Smooth muscle cell (in vitro differentiated cells): Measurements from ENCODE around the gene DOCK6. TPM values are rescaled to one million over a fixed set of nuclear protein-coding genes. Genes with fewer than 3 reads are reported as not detected.

Experiments
- DNase-seq: peaks from one replicate; lab custom pipeline; 2025; ENCODE audit not compliant: unreplicated experiment; lab: John Stamatoyannopoulos, UW
- H2AFZ ChIP-seq: fragments of 200-600 bp; sonication (generic); 2 replicates; pipeline ENCODE4 v1.6.0; 2016; ENCODE audit warnings: antibody characterized with exemption, low read depth, mild to moderate bottlenecking
- H3F3A ChIP-seq: fragments of 200-600 bp; sonication (generic); 2 replicates; pipeline ENCODE4 v1.6.0; 2017; ENCODE audit warnings: antibody characterized with exemption, low read depth
- H3K27ac ChIP-seq: fragments of 200-600 bp; sonication (generic); 2 replicates; pipeline ENCODE4 v1.5.1; 2016; ENCODE audit warnings: low read depth, mild to moderate bottlenecking
- H3K27me3 ChIP-seq: fragments of 200-600 bp; sonication (generic); 2 replicates; pipeline ENCODE4 v1.6.1; 2016; ENCODE audit warnings: low read depth, mild to moderate bottlenecking
- H3K36me3 ChIP-seq: fragments of 200-600 bp; sonication (generic); 2 replicates; pipeline ENCODE4 v1.5.1; 2016; ENCODE audit warnings: low read depth
- H3K4me1 ChIP-seq: fragments of 200-600 bp; sonication (generic); 2 replicates; pipeline ENCODE4 v1.5.1; 2016; ENCODE audit warnings: low read depth
- H3K4me2 ChIP-seq: fragments of 200-600 bp; sonication (generic); 2 replicates; pipeline ENCODE4 v1.6.0; 2016; ENCODE audit warnings: mild to moderate bottlenecking
- H3K4me3 ChIP-seq: fragments of 200-600 bp; sonication (generic); 2 replicates; pipeline ENCODE4 v1.5.1; 2016; ENCODE audit warnings: mild to moderate bottlenecking
- H3K79me2 ChIP-seq: fragments of 200-600 bp; sonication (generic); 2 replicates; pipeline ENCODE4 v1.6.0; 2016; ENCODE audit warnings: low read depth, mild to moderate bottlenecking
- H3K9ac ChIP-seq: fragments of 200-600 bp; sonication (generic); 2 replicates; pipeline ENCODE4 v1.6.0; 2016; ENCODE audit warnings: low read depth
- H3K9me3 ChIP-seq: fragments of 200-600 bp; sonication (generic); replicated peaks from 2 replicates; pipeline ENCODE4 v1.5.1; 2016; ENCODE audit warnings: low read depth
- H4K20me1 ChIP-seq: fragments of 200-600 bp; sonication (generic); 2 replicates; pipeline ENCODE4 v1.6.0; 2016; ENCODE audit warnings: low read depth
- WGBS: methylation state at CpG from one replicate; pipeline ENCODE4 v1.1.7; 2016; ENCODE audit warnings: low lambda C conversion rate; 5-methylcytosine and 5-hydroxymethylcytosine counted together
- polyA plus RNA-seq: library from polyadenylated mRNA; unstranded; fragments of >200 nt; fragmentation: Nextera tagmentation; extraction: Ambion mirVana; gene quantifications from 2 replicates; pipeline ENCODE4 v1.2.1, GENCODE V29; 2016
- total RNA-seq: library from RNA; depleted of rRNA; stranded (reverse); fragments of >200 nt; gene quantifications from 2 replicates; pipeline ENCODE4 v1.2.3, GENCODE V29; 2014
- TF ChIP-seq, protein P1 (sequence below): fragments of 200-600 bp; sonication (generic); IDR thresholded peaks from 2 replicates; pipeline ENCODE4 v1.5.1; 2017; ENCODE audit warnings: borderline replicate concordance, mild to moderate bottlenecking, antibody characterized with exemption; ENCODE audit not compliant: insufficient read depth, poor library complexity, severe bottlenecking

The DOCK6 gene
- total and polyA plus RNA-seq, 2 experiments from 2014 or later: 13.8 to 14.8 TPM

DNA sequence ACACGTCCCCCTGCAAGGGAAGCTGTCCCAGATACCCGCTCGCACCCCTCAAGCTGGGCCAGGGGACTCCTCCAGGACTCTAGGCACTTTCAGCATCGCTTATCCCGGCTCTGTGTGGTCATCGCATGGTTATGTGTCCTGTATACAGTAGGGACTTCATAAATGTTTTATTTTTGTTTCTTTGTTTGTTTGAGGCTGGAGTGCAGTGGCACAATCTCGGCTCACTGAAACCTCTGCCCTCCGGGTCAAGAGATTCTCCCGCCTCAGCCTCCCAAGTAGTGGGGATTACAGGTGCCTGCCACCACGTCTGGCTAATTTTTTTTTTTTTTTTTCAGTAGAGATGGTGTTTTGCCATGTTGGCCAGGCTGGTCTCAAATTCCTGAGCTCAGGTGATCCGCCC, 15.4 kb downstream of the DOCK6 start:
- Histone ChIP-seq H3K27me3 (no peaks in the 10 kb centered on the region), H2AFZ (no peak overlapping the region), H3K27ac (no peak overlapping the region), H3K4me1 (no peaks in the 10 kb centered on the region), H3K79me2 (no peaks in the 10 kb centered on the region), H3K4me3 (no peak overlapping the region), H3K9me3 (no peaks in the 10 kb centered on the region), H4K20me1 (no peaks in the 10 kb centered on the region), H3F3A (no peaks in the 10 kb centered on the region), H3K4me2 (no peak overlapping the region), H3K9ac (no peak overlapping the region), H3K36me3 (no peaks in the 10 kb centered on the region)
- TF ChIP-seq, protein P1, sequence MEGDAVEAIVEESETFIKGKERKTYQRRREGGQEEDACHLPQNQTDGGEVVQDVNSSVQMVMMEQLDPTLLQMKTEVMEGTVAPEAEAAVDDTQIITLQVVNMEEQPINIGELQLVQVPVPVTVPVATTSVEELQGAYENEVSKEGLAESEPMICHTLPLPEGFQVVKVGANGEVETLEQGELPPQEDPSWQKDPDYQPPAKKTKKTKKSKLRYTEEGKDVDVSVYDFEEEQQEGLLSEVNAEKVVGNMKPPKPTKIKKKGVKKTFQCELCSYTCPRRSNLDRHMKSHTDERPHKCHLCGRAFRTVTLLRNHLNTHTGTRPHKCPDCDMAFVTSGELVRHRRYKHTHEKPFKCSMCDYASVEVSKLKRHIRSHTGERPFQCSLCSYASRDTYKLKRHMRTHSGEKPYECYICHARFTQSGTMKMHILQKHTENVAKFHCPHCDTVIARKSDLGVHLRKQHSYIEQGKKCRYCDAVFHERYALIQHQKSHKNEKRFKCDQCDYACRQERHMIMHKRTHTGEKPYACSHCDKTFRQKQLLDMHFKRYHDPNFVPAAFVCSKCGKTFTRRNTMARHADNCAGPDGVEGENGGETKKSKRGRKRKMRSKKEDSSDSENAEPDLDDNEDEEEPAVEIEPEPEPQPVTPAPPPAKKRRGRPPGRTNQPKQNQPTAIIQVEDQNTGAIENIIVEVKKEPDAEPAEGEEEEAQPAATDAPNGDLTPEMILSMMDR: no peak
- WGBS: 95% methylated on average over 11 of the region's 11 CpGs
- no peak for DNase-seq

DNA sequence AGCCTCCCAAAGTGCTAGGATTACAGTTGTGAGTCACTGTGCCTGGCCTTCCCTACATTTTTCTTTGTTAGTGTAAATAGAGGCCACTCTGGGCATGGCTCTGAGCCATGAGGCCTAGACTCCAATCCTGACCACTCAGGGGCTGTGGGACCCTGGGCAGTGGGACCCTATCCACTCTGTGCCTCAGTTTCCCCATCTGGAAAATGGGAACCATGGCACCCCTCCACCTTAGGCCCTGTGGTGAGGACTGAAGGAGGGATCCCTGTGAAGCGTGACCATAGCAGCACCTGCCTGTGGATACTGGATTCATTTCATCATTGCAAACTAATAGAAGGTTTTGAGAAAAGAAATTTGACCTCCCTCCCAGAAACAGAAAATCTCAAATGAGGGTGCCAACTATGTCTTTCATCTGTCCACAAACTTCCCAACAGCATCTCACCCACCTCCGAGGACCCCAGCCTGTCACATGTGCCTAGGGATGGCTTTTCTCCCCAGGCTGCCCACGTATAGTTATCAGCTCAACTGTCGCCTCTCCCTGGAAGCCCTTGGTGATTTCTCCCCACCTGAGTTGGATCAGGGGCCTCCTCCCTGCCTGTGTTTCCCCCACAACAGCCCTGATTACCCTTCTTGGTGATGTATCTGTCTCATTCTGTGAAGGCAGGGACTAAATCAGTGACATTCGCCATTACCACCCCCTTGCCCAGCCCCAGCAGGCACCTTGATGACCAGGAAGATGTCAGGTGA, 17.3 kb downstream of the DOCK6 start:
- Histone ChIP-seq H3K9ac (no peak overlapping the region), H4K20me1 (no peaks in the 10 kb centered on the region), H3K4me2 (no peak overlapping the region), H3K9me3 (no peaks in the 10 kb centered on the region), H3K4me3 (no peak overlapping the region), H3K4me1 (no peaks in the 10 kb centered on the region), H3K79me2 (no peaks in the 10 kb centered on the region), H3K36me3 (no peaks in the 10 kb centered on the region), H3F3A (no peaks in the 10 kb centered on the region), H3K27ac (no peak overlapping the region), H2AFZ (no peak overlapping the region), H3K27me3 (no peaks in the 10 kb centered on the region)
- TF ChIP-seq, protein P1: no peak
- DNase-seq: no peak
- 96% methylated on average over 5 of the region's 5 CpGs for WGBS

DNA sequence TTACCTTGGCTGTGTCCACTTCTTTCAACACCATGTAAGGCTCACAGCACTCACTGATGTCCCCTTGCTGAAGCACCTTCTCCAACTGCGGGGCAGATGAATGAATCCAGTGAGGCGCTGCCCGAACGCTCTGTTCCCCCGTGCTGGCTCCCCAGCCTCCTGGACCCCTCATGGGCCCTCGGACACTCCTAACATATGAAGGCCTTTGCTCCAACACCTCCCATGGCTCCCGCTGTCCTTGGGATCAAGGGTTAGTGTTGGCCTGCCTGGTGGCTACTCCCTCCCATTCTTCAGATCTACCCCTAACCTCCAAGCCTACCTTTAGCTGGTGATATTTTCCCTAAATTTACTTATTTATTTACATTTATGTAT, 18.5 kb downstream of the DOCK6 start:
- peak overlapping the region; percentile 54 for H3K4me2 ChIP-seq
- no peak overlapping the region for H2AFZ ChIP-seq

More for the DNA sequence above, 18.5 kb downstream of the DOCK6 start:
- Histone ChIP-seq H3K27ac (no peak overlapping the region), H4K20me1 (no peaks in the 10 kb centered on the region), H3K9ac (no peak overlapping the region), H3K79me2 (no peaks in the 10 kb centered on the region), H3K27me3 (no peaks in the 10 kb centered on the region), H3K4me1 (no peaks in the 10 kb centered on the region), H3K4me3 (no peak overlapping the region), H3K9me3 (no peaks in the 10 kb centered on the region), H3F3A (no peaks in the 10 kb centered on the region), H3K36me3 (no peaks in the 10 kb centered on the region)
- TF ChIP-seq, protein P1: no peak
- DNase-seq: no peak
- 97% methylated on average over 7 of the region's 7 CpGs for WGBS
